ENCODE results near the gene NAP1L4. TPM values are rescaled to one million over a fixed set of nuclear protein-coding genes. Genes with fewer than 3 reads are reported as not detected.

Gene NAP1L4
- total and polyA plus RNA-seq, 10 donors, result 79.5 to 137 (median 114) TPM

DNA sequence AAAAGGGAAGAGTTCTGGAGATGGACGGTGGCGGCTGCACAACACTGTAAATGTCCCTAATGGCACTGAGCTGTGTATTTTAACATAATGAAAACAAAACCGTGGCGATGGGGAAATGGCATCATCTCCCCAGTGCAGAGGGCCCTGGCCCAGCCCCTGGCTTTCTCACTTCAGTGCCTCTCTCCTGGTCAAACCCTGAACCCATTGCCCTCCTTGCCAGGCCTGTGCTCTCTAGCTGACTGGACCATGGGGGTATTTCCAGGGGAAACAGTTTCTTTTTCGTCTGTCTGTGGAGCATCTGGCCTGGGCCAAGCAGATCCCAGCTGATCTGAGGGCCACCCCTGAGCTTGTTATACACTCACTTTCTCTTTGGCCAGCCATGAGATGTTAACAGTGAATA is 17.4 kb upstream of the NAP1L4 start:
- Histone ChIP-seq H3K9me3 (no peaks in the 10 kb centered on the region), H3K4me3 (no peak overlapping the region), H3K27ac (peak overlapping the region in 3 of 8 donors; percentile 1 to 52 (median 39)), H3K27me3 (replicated peaks in 1 of 7) (no peaks in the 10 kb centered on the region), H3K4me1 (peaks cover 0 to 23% (median 6%) of the 10 kb centered on the region in 6 donors), H3K36me3 (peaks cover 0 to 100% (median 83%) of the 10 kb centered on the region in 6 donors)
- WGBS, 5 donors, result 63 to 81% (median 74%) methylated on average over 5 of the region's 5 CpGs
- intact Hi-C loops (cut with DNase I; ENCODE audit: low total_unique reads), result no loop called here
- no peak for DNase-seq
- no peak for TF ChIP-seq POLR2AphosphoS5 (IDR thresholded peaks at IDR 0.05)
- no peak for TF ChIP-seq POLR2A (IDR thresholded peaks at IDR 0.05)
- no peak for TF ChIP-seq CTCF (IDR thresholded peaks at IDR 0.05 in 8 of 11, conservative IDR thresholded peaks at IDR 0.05 in 3 of 11)

GRCh38 chr11:3008746-3009336 is 16.7 kb upstream of the NAP1L4 start:
- Histone ChIP-seq H3K9me3 (no peaks in the 10 kb centered on the region), H3K36me3 (peaks cover 0 to 100% (median 84%) of the 10 kb centered on the region in 6 donors), H3K4me3 (no peak overlapping the region), H3K27me3 (replicated peaks in 1 of 7) (no peaks in the 10 kb centered on the region), H3K27ac (peak overlapping the region in 1 of 8 donors; percentile 39), H3K4me1 (peaks cover 0 to 18% (median 3%) of the 10 kb centered on the region in 6 donors)
- TF ChIP-seq CTCF (IDR thresholded peaks at IDR 0.05 in 8 of 11, conservative IDR thresholded peaks at IDR 0.05 in 3 of 11), result no peak
- TF ChIP-seq POLR2AphosphoS5 (IDR thresholded peaks at IDR 0.05), result no peak
- no peak for TF ChIP-seq POLR2A (IDR thresholded peaks at IDR 0.05)
- intact Hi-C loops (cut with DNase I; ENCODE audit: low total_unique reads), result no loop called here
- WGBS, 5 donors, result 82 to 89% (median 88%) methylated on average over 8 to 9 of the region's 9 CpGs
- no peak for DNase-seq

- Histone ChIP-seq H3K27me3 (replicated peaks in 1 of 7) (no peaks in the 10 kb centered on the region), H3K27ac (no peak overlapping the region), H3K4me3 (no peak overlapping the region), H3K36me3 (peaks cover 0 to 100% (median 83%) of the 10 kb centered on the region in 6 donors), H3K4me1 (peaks cover 0 to 12% (median 0%) of the 10 kb centered on the region in 6 donors), H3K9me3 (no peaks in the 10 kb centered on the region)
- no peak for DNase-seq
- TF ChIP-seq POLR2AphosphoS5 (IDR thresholded peaks at IDR 0.05) (no peak), POLR2A (IDR thresholded peaks at IDR 0.05) (no peak), CTCF (IDR thresholded peaks at IDR 0.05 in 8 of 11, conservative IDR thresholded peaks at IDR 0.05 in 3 of 11) (no peak)
- 92 to 98% (median 94%) methylated on average over 17 to 20 of the region's 20 CpGs for WGBS, 5 donors
- intact Hi-C loops (cut with DNase I; ENCODE audit: low total_unique reads), result no loop called here
Measured at GRCh38 chr11:3007404-3008010, 15.4 kb upstream of the NAP1L4 start.

DNA sequence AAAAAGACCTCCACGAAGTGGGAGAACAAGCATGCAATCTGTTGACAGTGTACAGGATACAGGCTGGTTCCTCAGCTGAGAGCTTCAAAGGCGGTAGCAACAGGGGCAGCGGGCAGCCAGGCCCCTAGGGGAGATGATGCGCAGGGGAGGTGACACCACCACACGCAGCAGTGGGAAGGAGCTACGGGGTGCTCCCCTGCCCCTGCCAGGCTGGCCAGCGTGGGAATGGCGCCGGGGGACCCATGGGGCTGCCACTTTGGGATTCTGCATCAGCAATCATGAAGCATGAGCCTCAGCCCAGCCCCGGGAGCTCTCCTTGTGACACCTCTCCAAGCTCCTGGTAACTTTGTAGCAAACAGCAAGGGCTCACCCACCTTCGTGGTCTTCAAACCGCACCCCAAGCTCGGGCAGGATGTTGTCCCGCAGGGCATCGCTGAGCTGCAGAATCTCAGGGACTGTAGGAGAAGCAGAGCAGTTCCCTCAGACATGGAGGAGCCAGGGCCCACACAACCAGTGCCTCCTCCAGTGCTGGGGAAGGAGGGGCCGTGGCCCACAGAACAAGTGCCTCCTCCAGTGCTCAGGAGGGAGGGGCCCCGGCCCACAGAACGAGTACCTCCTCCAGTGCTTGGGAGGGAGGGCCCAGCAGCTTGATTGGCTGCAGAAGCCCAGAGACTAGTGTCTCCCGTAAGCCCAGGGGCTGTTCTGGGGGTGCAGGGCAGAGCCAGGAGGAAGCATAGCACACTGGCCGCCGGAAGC is 14.6 kb upstream of the NAP1L4 start:
- intact Hi-C loops (cut with DNase I; ENCODE audit: low total_unique reads), result no loop called here
- Histone ChIP-seq H3K27ac (no peak overlapping the region), H3K27me3 (replicated peaks in 1 of 7) (no peaks in the 10 kb centered on the region), H3K9me3 (no peaks in the 10 kb centered on the region), H3K4me1 (peaks cover 0 to 17% (median 0%) of the 10 kb centered on the region in 6 donors), H3K4me3 (no peak overlapping the region), H3K36me3 (peaks cover 0 to 100% (median 83%) of the 10 kb centered on the region in 6 donors)
- DNase-seq, result no peak
- WGBS, 5 donors, result 83 to 93% (median 90%) methylated on average over 18 to 21 of the region's 21 CpGs
- TF ChIP-seq CTCF (IDR thresholded peaks at IDR 0.05 in 8 of 11, conservative IDR thresholded peaks at IDR 0.05 in 3 of 11), result no peak
- peak in 1 of 3 donors; percentile 37 for TF ChIP-seq POLR2AphosphoS5 (IDR thresholded peaks at IDR 0.05)
- no peak for TF ChIP-seq POLR2A (IDR thresholded peaks at IDR 0.05)
